ENCODE data around the gene RBM15B. TPM values are rescaled to one million over a fixed set of nuclear protein-coding genes. Genes with fewer than 3 reads are reported as not detected.
A peak's percentile ranks its signal among the peaks of the same experiment; 100 is the strongest.

RBM15B gene
- 10 to 100 TPM; 15.8 to 34.5 (median 18.3) TPM for total RNA-seq
- 10 to 100 TPM in 2 of 3 donors, 1 to 10 TPM in 1; 9.3 to 12.4 (median 10.5) TPM for polyA plus RNA-seq
- long read RNA-seq, donor 1, full-length matches to known transcripts = 40 of 40 reads
- long read RNA-seq, donor 1, partial matches to known transcripts = 0 of 40 reads
- long read RNA-seq, donor 1, other reads (novel, unspliced or antisense) = 0 of 40 reads
- long read RNA-seq, donor 2, full-length matches to known transcripts = 49 of 49 reads
- long read RNA-seq, donor 2, partial matches to known transcripts = 0 of 49 reads
- long read RNA-seq, donor 2, other reads (novel, unspliced or antisense) = 0 of 49 reads
- long read RNA-seq, donor 3, full-length matches to known transcripts = 53 of 53 reads
- long read RNA-seq, donor 3, partial matches to known transcripts = 0 of 53 reads
- long read RNA-seq, donor 3, other reads (novel, unspliced or antisense) = 0 of 53 reads
- long read RNA-seq, donor 4, full-length matches to known transcripts = 8 of 8 reads
- long read RNA-seq, donor 4, partial matches to known transcripts = 0 of 8 reads
- long read RNA-seq, donor 4, other reads (novel, unspliced or antisense) = 0 of 8 reads
- long read RNA-seq, donor 5, full-length matches to known transcripts = 60 of 60 reads
- long read RNA-seq, donor 5, partial matches to known transcripts = 0 of 60 reads
- long read RNA-seq, donor 5, other reads (novel, unspliced or antisense) = 0 of 60 reads
- long read RNA-seq, donor 6 = 0 reads
- long read RNA-seq, donor 7, full-length matches to known transcripts = 62 of 62 reads
- long read RNA-seq, donor 7, partial matches to known transcripts = 0 of 62 reads
- long read RNA-seq, donor 7, other reads (novel, unspliced or antisense) = 0 of 62 reads
- long read RNA-seq, donor 8, full-length matches to known transcripts = 68 of 68 reads
- long read RNA-seq, donor 8, partial matches to known transcripts = 0 of 68 reads
- long read RNA-seq, donor 8, other reads (novel, unspliced or antisense) = 0 of 68 reads
- long read RNA-seq, donor 9, full-length matches to known transcripts = 87 of 87 reads
- long read RNA-seq, donor 9, partial matches to known transcripts = 0 of 87 reads
- long read RNA-seq, donor 9, other reads (novel, unspliced or antisense) = 0 of 87 reads
- long read RNA-seq, donor 10, full-length matches to known transcripts = 30 of 30 reads
- long read RNA-seq, donor 10, partial matches to known transcripts = 0 of 30 reads
- long read RNA-seq, donor 10, other reads (novel, unspliced or antisense) = 0 of 30 reads

- peaks cover 77 to 93% (median 92%) of the 10 kb centered on the region in 4 donors for H3K4me1 ChIP-seq
- TF ChIP-seq POLR2AphosphoS5 (IDR thresholded peaks at IDR 0.05) = peak; percentile 67 to 96 (median 86)
- peak; percentile 14 for TF ChIP-seq EP300 (IDR thresholded peaks at IDR 0.05)
- peak in 4 of 7 experiments; percentile 83 to 86 (median 84) for TF ChIP-seq CTCF (IDR thresholded peaks at IDR 0.05)
- no peak for TF ChIP-seq POLR2A (IDR thresholded peaks at IDR 0.05)
Observed at GRCh38 chr3:51391075-51391565, at the start of gene RBM15B. Gene RBM15B, plus strand, starts transcription at chr3:51391285. Its CDS starts 115 bp downstream, at chr3:51391400.

GRCh38 chr3:51343918-51344687, 47.0 kb upstream of the RBM15B start:
- intact Hi-C loops (cut with DNase I; ENCODE audit: low total_unique reads) = no loop called here
- Histone ChIP-seq H3K4me1 (peaks cover 6 to 20% (median 14%) of the 10 kb centered on the region in 4 donors), H3K27me3 (no peaks in the 10 kb centered on the region), H3K9me3 (peaks cover 0 to 4% (median 0%) of the 10 kb centered on the region in 4 donors), H3K36me3 (no peaks in the 10 kb centered on the region), H3K4me3 (no peak overlapping the region), H3K27ac (no peak overlapping the region)
- TF ChIP-seq POLR2A (IDR thresholded peaks at IDR 0.05) = no peak
- TF ChIP-seq POLR2AphosphoS5 (IDR thresholded peaks at IDR 0.05) = peak in 2 of 3 donors; percentile 8 to 48
- peak in 1 of 2 donors; percentile 44 for DNase-seq
- WGBS, 5 donors = 50 to 69% (median 63%) methylated on average over 7 of the region's 7 CpGs

More at GRCh38 chr3:51391075-51391565, at the start of gene RBM15B:
- 0 to 1% (median 0%) methylated on average over 22 to 83 of the region's 83 CpGs for WGBS, 5 donors
- Histone ChIP-seq H3K27ac (peak within 1 kb of the TSS; percentile 82 to 95 (median 93)), H3K36me3 (peaks cover 49 to 65% (median 64%) of the 10 kb centered on the region in 4 donors), H3K27me3 (no peaks in the 10 kb centered on the region), H3K4me3 (peak within 1 kb of the TSS; percentile 70 to 93 (median 85)), H3K9me3 (no peaks in the 10 kb centered on the region)
- intact Hi-C loops (cut with DNase I; ENCODE audit: low total_unique reads) = no loop called here
- DNase-seq = peak; percentile 98 to 99

GRCh38 chr3:51350751-51351150, 40.3 kb upstream of the RBM15B start:
- intact Hi-C loops (cut with DNase I; ENCODE audit: low total_unique reads) = loop anchor here (10.0 kb wide), 1 partner anchor 246 kb away; no protein-coding TSS in a partner anchor
- DNase-seq = no peak
- no peak for TF ChIP-seq POLR2A (IDR thresholded peaks at IDR 0.05)
- TF ChIP-seq CTCF (IDR thresholded peaks at IDR 0.05) = no peak
- TF ChIP-seq EP300 (IDR thresholded peaks at IDR 0.05) = no peak
- no peak for TF ChIP-seq POLR2AphosphoS5 (IDR thresholded peaks at IDR 0.05)
- no peaks in the 10 kb centered on the region for H3K27me3 ChIP-seq
- peaks cover 0 to 9% (median 8%) of the 10 kb centered on the region in 4 donors for H3K4me1 ChIP-seq
- no peak overlapping the region for H3K27ac ChIP-seq
- no peak overlapping the region for H3K4me3 ChIP-seq
- H3K36me3 ChIP-seq = no peaks in the 10 kb centered on the region
- peaks cover 0 to 4% (median 0%) of the 10 kb centered on the region in 4 donors for H3K9me3 ChIP-seq
- WGBS, 5 donors = 72 to 100% (median 94%) methylated on average over 1 of the region's 1 CpG

GRCh38 chr3:51353131-51353530, 38.0 kb upstream of the RBM15B start:
- no peak overlapping the region for H3K27ac ChIP-seq

More at GRCh38 chr3:51353131-51353530, 38.0 kb upstream of the RBM15B start:
- peaks cover 0 to 9% (median 0%) of the 10 kb centered on the region in 4 donors for H3K36me3 ChIP-seq
- 87 to 95% (median 92%) methylated on average over 4 of the region's 4 CpGs for WGBS, 5 donors
- peaks cover 10 to 31% (median 26%) of the 10 kb centered on the region in 4 donors for H3K4me1 ChIP-seq
- intact Hi-C loops (cut with DNase I; ENCODE audit: low total_unique reads) = loop anchor here (10.0 kb wide), 1 partner anchor 248 kb away; no protein-coding TSS in a partner anchor
- DNase-seq = no peak
- no peak for TF ChIP-seq CTCF (IDR thresholded peaks at IDR 0.05)
- TF ChIP-seq POLR2A (IDR thresholded peaks at IDR 0.05) = no peak
- no peak for TF ChIP-seq EP300 (IDR thresholded peaks at IDR 0.05)
- no peak for TF ChIP-seq POLR2AphosphoS5 (IDR thresholded peaks at IDR 0.05)
- no peaks in the 10 kb centered on the region for H3K9me3 ChIP-seq
- no peak overlapping the region for H3K4me3 ChIP-seq
- H3K27me3 ChIP-seq = no peaks in the 10 kb centered on the region

Data from stomach (tissue), 19 donors.